Endothelial cell of umbilical vein (primary cell): ENCODE results near the gene HOXD12. TPM values are rescaled to one million over a fixed set of nuclear protein-coding genes. Genes with fewer than 3 reads are reported as not detected.

Source experiments
- BruUV-seq: library from RNA; stranded (reverse); fragments of 400-500 nt; replicated peaks from 2 replicates; lab custom pipeline; 2021; lab: Mats Ljungman, UMichigan
- CTCF ChIA-PET: fragments of 300-600, 350-600 bp; sonication (Branson Sonifier 250); formaldehyde crosslinking; loops from one replicate; lab custom pipeline; 2021; ENCODE audit warnings: antibody characterized with exemption, inconsistent platforms; lab: Charles Lee
- POLR2A ChIA-PET: fragments of 300-600, 350-600 bp; sonication (Branson Sonifier 250); formaldehyde crosslinking; loops from one replicate; lab custom pipeline; 2021; ENCODE audit warnings: antibody characterized with exemption, inconsistent platforms; lab: Charles Lee
- DNase-seq: peaks from one replicate; pipeline ENCODE4 v3.0.0-alpha.2; 2011; ENCODE audit warnings: low read depth, low spot score
- FAIRE-seq: peaks from 2 replicates; lab custom pipeline; 2011; peaks lifted over from hg19 to GRCh38; lab: Jason Lieb, UNC
- H2AFZ ChIP-seq: 2 replicates; pipeline ENCODE4 v1.6.0; 2012; ENCODE audit warnings: low read depth, low read length, control low read depth, inconsistent platforms
- H3K27ac ChIP-seq: 2 replicates; pipeline ENCODE4 v1.5.1; 2011; ENCODE audit warnings: low read depth, mild to moderate bottlenecking, control low read depth, low read length, moderate library complexity; ENCODE audit not compliant: insufficient read depth
- H3K27me3 ChIP-seq, 2 experiments: 2 replicates each; pipeline versions ENCODE4 v1.6.0 to v1.6.1; 2011; ENCODE audit warnings: low read length in 2 of 2, mixed read lengths in 1 of 2; ENCODE audit not compliant: control insufficient read depth in 2 of 2, insufficient read depth in 2 of 2
- H3K36me3 ChIP-seq, 2 experiments: 2 replicates in 1 of 2; 3 replicates in 1 of 2; pipeline ENCODE4 v1.5.1; 2011; ENCODE audit warnings: low read length in 2 of 2, mild to moderate bottlenecking in 1 of 2, moderate library complexity in 1 of 2; ENCODE audit not compliant: control insufficient read depth in 2 of 2, insufficient read depth in 2 of 2; ENCODE audit errors: extremely low read depth in 1 of 2
- H3K4me1 ChIP-seq: 3 replicates; pipeline ENCODE4 v1.5.1; 2011; ENCODE audit warnings: mild to moderate bottlenecking, low read length; ENCODE audit not compliant: control insufficient read depth, insufficient read depth; ENCODE audit errors: extremely low read depth
- H3K4me2 ChIP-seq: 2 replicates; pipeline ENCODE4 v1.6.1; 2011; ENCODE audit warnings: low read length, control low read depth, mixed read lengths; ENCODE audit not compliant: insufficient read depth
- H3K4me3 ChIP-seq, 3 experiments: fragments of 200-600 bp in 1 of 3; sonication (generic), shearing (Covaris generic) in 1 of 3; replicated peaks in 1 of 3; 2 replicates each; pipeline ENCODE4 v1.5.1; 2011 to 2016; ENCODE audit warnings: control low read depth in 3 of 3, low read length in 3 of 3, mild to moderate bottlenecking in 2 of 3, inconsistent platforms in 1 of 3, low read depth in 1 of 3, moderate library complexity in 1 of 3; ENCODE audit not compliant: insufficient read depth in 1 of 3
- H3K79me2 ChIP-seq: 2 replicates; pipeline ENCODE4 v1.6.0; 2012; ENCODE audit warnings: low read length, inconsistent platforms; ENCODE audit not compliant: control insufficient read depth, insufficient read depth
- H3K9ac ChIP-seq: replicated peaks from 2 replicates; pipeline ENCODE3; 2011; ENCODE audit warnings: low read length, control low read depth; ENCODE audit not compliant: insufficient read depth; ENCODE audit errors: extremely low read depth
- H3K9me1 ChIP-seq: replicated peaks from 3 replicates; pipeline ENCODE4 v1.6.0; 2011; ENCODE audit warnings: mild to moderate bottlenecking, low read length; ENCODE audit not compliant: control insufficient read depth, insufficient read depth; ENCODE audit errors: extremely low read depth
- H3K9me3 ChIP-seq: replicated peaks from 2 replicates; pipeline ENCODE4 v1.5.1; 2012; ENCODE audit warnings: low read length, inconsistent platforms; ENCODE audit not compliant: control insufficient read depth, insufficient read depth
- H4K20me1 ChIP-seq: replicated peaks from 2 replicates; pipeline ENCODE3; 2011; ENCODE audit warnings: mild to moderate bottlenecking, low read length; ENCODE audit not compliant: control insufficient read depth, insufficient read depth; ENCODE audit errors: extremely low read depth
- EZH2 ChIP-seq: IDR thresholded peaks from 2 replicates; pipeline ENCODE4 v1.6.1; 2012; ENCODE audit warnings: borderline replicate concordance, low read depth, mild to moderate bottlenecking, moderate library complexity, low read length, inconsistent platforms; ENCODE audit not compliant: severe bottlenecking
- FOS ChIP-seq: IDR thresholded peaks from 2 replicates; pipeline ENCODE4 v1.6.1; 2011; ENCODE audit warnings: mild to moderate bottlenecking, low read length, moderate library complexity, borderline replicate concordance; ENCODE audit not compliant: insufficient read depth
- GATA2 ChIP-seq: IDR thresholded peaks from 2 replicates; pipeline ENCODE4 v1.7.0; 2011; ENCODE audit warnings: low read depth, mild to moderate bottlenecking, moderate library complexity, mixed read lengths, low read length; ENCODE audit not compliant: insufficient read length, insufficient read depth
- MAX ChIP-seq: IDR thresholded peaks from 2 replicates; pipeline ENCODE4 v1.6.1; 2011; ENCODE audit not compliant: insufficient read depth, insufficient read length
- MYC ChIP-seq: IDR thresholded peaks from one replicate; pipeline ENCODE4 v1.6.1; 2011; ENCODE audit warnings: mild to moderate bottlenecking, low read depth, low read length
- POLR2A ChIP-seq: IDR thresholded peaks from 2 replicates; pipeline ENCODE4 v1.6.1; 2012; ENCODE audit warnings: low read depth, mild to moderate bottlenecking, control low read depth, low read length
- POLR2AphosphoS5 ChIP-seq: IDR thresholded peaks from 2 replicates; pipeline ENCODE4 v1.6.1; 2012; ENCODE audit warnings: low read depth, mild to moderate bottlenecking, control low read depth, low read length, moderate library complexity; ENCODE audit not compliant: insufficient read depth
- dilution Hi-C: fragments of 300-500 bp; cut with MboI; formaldehyde crosslinking; loops from one replicate; pipeline ENCODE4 v1.15.0; 2019; ENCODE audit warnings: low sequenced_read_pairs; ENCODE audit not compliant: extremely low pct_ligation_motif_present
- intact Hi-C: fragments of 100-400 bp; cut with micrococcal nuclease; formaldehyde crosslinking; loops from one replicate; pipeline ENCODE4 v1.10.0; 2022
- polyA plus RNA-seq, 4 experiments: library from polyadenylated mRNA; depleted of rRNA in 3 of 4; stranded (reverse) in 3 of 4; unstranded in 1 of 4; fragments of >200 nt; gene quantifications; 2 replicates each; pipeline versions ENCODE4 v1.2.1 to v1.2.3, GENCODE V29; 2011 to 2012; ENCODE audit warnings: missing spikeins in 1 of 4
- total RNA-seq: library from RNA; stranded (reverse); gene quantifications from 2 replicates; pipeline ENCODE4 v1.2.3, GENCODE V29; 2021
- TF ChIP-seq, protein P1 (sequence below), 2 donors: IDR thresholded peaks; 1 replicate in 1 of 2; 2 replicates in 1 of 2; pipeline ENCODE4 v1.5.1; 2011; ENCODE audit warnings: low read length in 2 of 2, mild to moderate bottlenecking in 2 of 2, moderate library complexity in 2 of 2, control low read depth in 1 of 2, inconsistent platforms in 1 of 2, low read depth in 1 of 2; ENCODE audit not compliant: insufficient read depth in 1 of 2; ENCODE audit errors: extremely low read depth in 1 of 2

HOXD12 gene
- total and polyA plus RNA-seq, 2 donors (not counting 3 experiments of a cell fraction or from before 2014, with no cell fraction given), result not detected

- no peak for TF ChIP-seq POLR2A
- TF ChIP-seq MYC, result no peak
- no peak for TF ChIP-seq GATA2
- no peak for TF ChIP-seq POLR2AphosphoS5
- TF ChIP-seq EZH2, result no peak
- TF ChIP-seq MAX, result no peak
- TF ChIP-seq, protein P1, sequence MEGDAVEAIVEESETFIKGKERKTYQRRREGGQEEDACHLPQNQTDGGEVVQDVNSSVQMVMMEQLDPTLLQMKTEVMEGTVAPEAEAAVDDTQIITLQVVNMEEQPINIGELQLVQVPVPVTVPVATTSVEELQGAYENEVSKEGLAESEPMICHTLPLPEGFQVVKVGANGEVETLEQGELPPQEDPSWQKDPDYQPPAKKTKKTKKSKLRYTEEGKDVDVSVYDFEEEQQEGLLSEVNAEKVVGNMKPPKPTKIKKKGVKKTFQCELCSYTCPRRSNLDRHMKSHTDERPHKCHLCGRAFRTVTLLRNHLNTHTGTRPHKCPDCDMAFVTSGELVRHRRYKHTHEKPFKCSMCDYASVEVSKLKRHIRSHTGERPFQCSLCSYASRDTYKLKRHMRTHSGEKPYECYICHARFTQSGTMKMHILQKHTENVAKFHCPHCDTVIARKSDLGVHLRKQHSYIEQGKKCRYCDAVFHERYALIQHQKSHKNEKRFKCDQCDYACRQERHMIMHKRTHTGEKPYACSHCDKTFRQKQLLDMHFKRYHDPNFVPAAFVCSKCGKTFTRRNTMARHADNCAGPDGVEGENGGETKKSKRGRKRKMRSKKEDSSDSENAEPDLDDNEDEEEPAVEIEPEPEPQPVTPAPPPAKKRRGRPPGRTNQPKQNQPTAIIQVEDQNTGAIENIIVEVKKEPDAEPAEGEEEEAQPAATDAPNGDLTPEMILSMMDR (IDR thresholded peaks at IDR 0.05; ENCODE audit: extremely low read depth in 1 of 2, insufficient read depth in 1 of 2, low read depth in 1 of 2, low read length in 2 of 2), result no peak
- no peak for TF ChIP-seq FOS
- Histone ChIP-seq H3K9ac (no peak overlapping the region), H3K4me3 (no peak overlapping the region), H2AFZ (no peak overlapping the region), H3K36me3 (no peaks in the 10 kb centered on the region), H3K27ac (no peak overlapping the region), H3K9me3 (no peaks in the 10 kb centered on the region), H3K4me1 (peaks cover 31% of the 10 kb centered on the region), H4K20me1 (no peaks in the 10 kb centered on the region), H3K27me3 (peaks cover 14 to 20% of the 10 kb centered on the region in 2 experiments), H3K4me2 (no peak overlapping the region), H3K79me2 (peaks cover 4% of the 10 kb centered on the region), H3K9me1 (no peaks in the 10 kb centered on the region)
- dilution Hi-C loops (loop anchor here (25.0 kb wide), 1 partner anchor 512 kb away; no protein-coding TSS in a partner anchor), intact Hi-C loops (loop anchor here (5.0 kb wide), 2 partner anchors 932 to 1632 kb away; no protein-coding TSS in a partner anchor)
- CTCF ChIA-PET, result interaction anchor here (3.2 to 10.1 kb wide), 10 partner anchors 14 to 1037 kb away, joined by 23 to 458 read pairs (median 84); no protein-coding TSS in a partner anchor
- DNase-seq (no peak), FAIRE-seq (no peak)
- BruUV-seq, result no TSS peak
- POLR2A ChIA-PET, result interaction anchor here (0.5 kb wide), 1 partner anchor 513 kb away, joined by 8 read pairs; no protein-coding TSS in a partner anchor
Measured at GRCh38 chr2:176125772-176126054, 26.1 kb downstream of the HOXD12 start.
